Endothelial cell of umbilical vein (primary cell): Measurements from ENCODE around the gene RALGPS2. TPM values are rescaled to one million over a fixed set of nuclear protein-coding genes. Genes with fewer than 3 reads are reported as not detected.

Experiments used
- BruUV-seq: library from RNA; stranded (reverse); fragments of 400-500 nt; replicated peaks from 2 replicates; lab custom pipeline; 2021; lab: Mats Ljungman, UMichigan
- CTCF ChIA-PET: fragments of 300-600, 350-600 bp; sonication (Branson Sonifier 250); formaldehyde crosslinking; loops from one replicate; lab custom pipeline; 2021; ENCODE audit warnings: antibody characterized with exemption, inconsistent platforms; lab: Charles Lee
- POLR2A ChIA-PET: fragments of 300-600, 350-600 bp; sonication (Branson Sonifier 250); formaldehyde crosslinking; loops from one replicate; lab custom pipeline; 2021; ENCODE audit warnings: antibody characterized with exemption, inconsistent platforms; lab: Charles Lee
- DNase-seq: peaks from one replicate; pipeline ENCODE4 v3.0.0-alpha.2; 2011; ENCODE audit warnings: low read depth, low spot score
- FAIRE-seq: peaks from 2 replicates; lab custom pipeline; 2011; peaks lifted over from hg19 to GRCh38; lab: Jason Lieb, UNC
- H2AFZ ChIP-seq: 2 replicates; pipeline ENCODE4 v1.6.0; 2012; ENCODE audit warnings: low read depth, low read length, control low read depth, inconsistent platforms
- H3K27ac ChIP-seq: 2 replicates; pipeline ENCODE4 v1.5.1; 2011; ENCODE audit warnings: low read depth, mild to moderate bottlenecking, control low read depth, low read length, moderate library complexity; ENCODE audit not compliant: insufficient read depth
- H3K27me3 ChIP-seq, 2 experiments: 2 replicates each; pipeline versions ENCODE4 v1.6.0 to v1.6.1; 2011; ENCODE audit warnings: low read length in 2 of 2, mixed read lengths in 1 of 2; ENCODE audit not compliant: control insufficient read depth in 2 of 2, insufficient read depth in 2 of 2
- H3K36me3 ChIP-seq, 2 experiments: 2 replicates in 1 of 2; 3 replicates in 1 of 2; pipeline ENCODE4 v1.5.1; 2011; ENCODE audit warnings: low read length in 2 of 2, mild to moderate bottlenecking in 1 of 2, moderate library complexity in 1 of 2; ENCODE audit not compliant: control insufficient read depth in 2 of 2, insufficient read depth in 2 of 2; ENCODE audit errors: extremely low read depth in 1 of 2
- H3K4me1 ChIP-seq: 3 replicates; pipeline ENCODE4 v1.5.1; 2011; ENCODE audit warnings: mild to moderate bottlenecking, low read length; ENCODE audit not compliant: control insufficient read depth, insufficient read depth; ENCODE audit errors: extremely low read depth
- H3K4me2 ChIP-seq: 2 replicates; pipeline ENCODE4 v1.6.1; 2011; ENCODE audit warnings: low read length, control low read depth, mixed read lengths; ENCODE audit not compliant: insufficient read depth
- H3K4me3 ChIP-seq, 3 experiments: fragments of 200-600 bp in 1 of 3; sonication (generic), shearing (Covaris generic) in 1 of 3; replicated peaks in 1 of 3; 2 replicates each; pipeline ENCODE4 v1.5.1; 2011 to 2016; ENCODE audit warnings: control low read depth in 3 of 3, low read length in 3 of 3, mild to moderate bottlenecking in 2 of 3, inconsistent platforms in 1 of 3, low read depth in 1 of 3, moderate library complexity in 1 of 3; ENCODE audit not compliant: insufficient read depth in 1 of 3
- H3K79me2 ChIP-seq: 2 replicates; pipeline ENCODE4 v1.6.0; 2012; ENCODE audit warnings: low read length, inconsistent platforms; ENCODE audit not compliant: control insufficient read depth, insufficient read depth
- H3K9ac ChIP-seq: replicated peaks from 2 replicates; pipeline ENCODE3; 2011; ENCODE audit warnings: low read length, control low read depth; ENCODE audit not compliant: insufficient read depth; ENCODE audit errors: extremely low read depth
- H3K9me1 ChIP-seq: replicated peaks from 3 replicates; pipeline ENCODE4 v1.6.0; 2011; ENCODE audit warnings: mild to moderate bottlenecking, low read length; ENCODE audit not compliant: control insufficient read depth, insufficient read depth; ENCODE audit errors: extremely low read depth
- H3K9me3 ChIP-seq: replicated peaks from 2 replicates; pipeline ENCODE4 v1.5.1; 2012; ENCODE audit warnings: low read length, inconsistent platforms; ENCODE audit not compliant: control insufficient read depth, insufficient read depth
- H4K20me1 ChIP-seq: replicated peaks from 2 replicates; pipeline ENCODE3; 2011; ENCODE audit warnings: mild to moderate bottlenecking, low read length; ENCODE audit not compliant: control insufficient read depth, insufficient read depth; ENCODE audit errors: extremely low read depth
- CTCF ChIP-seq, 2 donors: IDR thresholded peaks; 1 replicate in 1 of 2; 2 replicates in 1 of 2; pipeline ENCODE4 v1.5.1; 2011; ENCODE audit warnings: low read length in 2 of 2, mild to moderate bottlenecking in 2 of 2, moderate library complexity in 2 of 2, control low read depth in 1 of 2, inconsistent platforms in 1 of 2, low read depth in 1 of 2; ENCODE audit not compliant: insufficient read depth in 1 of 2; ENCODE audit errors: extremely low read depth in 1 of 2
- EZH2 ChIP-seq: IDR thresholded peaks from 2 replicates; pipeline ENCODE4 v1.6.1; 2012; ENCODE audit warnings: borderline replicate concordance, low read depth, mild to moderate bottlenecking, moderate library complexity, low read length, inconsistent platforms; ENCODE audit not compliant: severe bottlenecking
- FOS ChIP-seq: IDR thresholded peaks from 2 replicates; pipeline ENCODE4 v1.6.1; 2011; ENCODE audit warnings: mild to moderate bottlenecking, low read length, moderate library complexity, borderline replicate concordance; ENCODE audit not compliant: insufficient read depth
- GATA2 ChIP-seq: IDR thresholded peaks from 2 replicates; pipeline ENCODE4 v1.7.0; 2011; ENCODE audit warnings: low read depth, mild to moderate bottlenecking, moderate library complexity, mixed read lengths, low read length; ENCODE audit not compliant: insufficient read length, insufficient read depth
- JUN ChIP-seq: IDR thresholded peaks from 2 replicates; pipeline ENCODE4 v1.6.1; 2011; ENCODE audit warnings: borderline replicate concordance, low read depth; ENCODE audit not compliant: insufficient read length, insufficient read depth
- MAX ChIP-seq: IDR thresholded peaks from 2 replicates; pipeline ENCODE4 v1.6.1; 2011; ENCODE audit not compliant: insufficient read depth, insufficient read length
- MYC ChIP-seq: IDR thresholded peaks from one replicate; pipeline ENCODE4 v1.6.1; 2011; ENCODE audit warnings: mild to moderate bottlenecking, low read depth, low read length
- POLR2A ChIP-seq: IDR thresholded peaks from 2 replicates; pipeline ENCODE4 v1.6.1; 2012; ENCODE audit warnings: low read depth, mild to moderate bottlenecking, control low read depth, low read length
- POLR2AphosphoS5 ChIP-seq: IDR thresholded peaks from 2 replicates; pipeline ENCODE4 v1.6.1; 2012; ENCODE audit warnings: low read depth, mild to moderate bottlenecking, control low read depth, low read length, moderate library complexity; ENCODE audit not compliant: insufficient read depth
- dilution Hi-C: fragments of 300-500 bp; cut with MboI; formaldehyde crosslinking; loops from one replicate; pipeline ENCODE4 v1.15.0; 2019; ENCODE audit warnings: low sequenced_read_pairs; ENCODE audit not compliant: extremely low pct_ligation_motif_present
- intact Hi-C: fragments of 100-400 bp; cut with micrococcal nuclease; formaldehyde crosslinking; loops from one replicate; pipeline ENCODE4 v1.10.0; 2022
- polyA plus RNA-seq, 4 experiments: library from polyadenylated mRNA; depleted of rRNA in 3 of 4; stranded (reverse) in 3 of 4; unstranded in 1 of 4; fragments of >200 nt; gene quantifications; 2 replicates each; pipeline versions ENCODE4 v1.2.1 to v1.2.3, GENCODE V29; 2011 to 2012; ENCODE audit warnings: missing spikeins in 1 of 4
- total RNA-seq: library from RNA; stranded (reverse); gene quantifications from 2 replicates; pipeline ENCODE4 v1.2.3, GENCODE V29; 2021

RALGPS2 gene
- total and polyA plus RNA-seq, 2 donors (not counting 3 experiments of a cell fraction or from before 2014, with no cell fraction given), result 4.6 to 27.7 TPM

GRCh38 chr1:178969226-178969987 is 244.4 kb downstream of the RALGPS2 start:
- dilution Hi-C loops (no loop called here), intact Hi-C loops (no loop called here)
- Histone ChIP-seq H3K79me2 (no peaks in the 10 kb centered on the region), H3K4me1 (no peaks in the 10 kb centered on the region), H3K4me3 (no peak overlapping the region), H3K4me2 (no peak overlapping the region), H3K27me3 (no peaks in the 10 kb centered on the region), H3K9ac (no peak overlapping the region), H4K20me1 (no peaks in the 10 kb centered on the region), H3K9me3 (no peaks in the 10 kb centered on the region), H3K9me1 (no peaks in the 10 kb centered on the region), H3K27ac (no peak overlapping the region), H2AFZ (no peak overlapping the region), H3K36me3 (no peaks in the 10 kb centered on the region)
- TF ChIP-seq EZH2 (no peak), POLR2AphosphoS5 (no peak), POLR2A (no peak), JUN (no peak), FOS (no peak), GATA2 (no peak), CTCF (IDR thresholded peaks at IDR 0.05; ENCODE audit: extremely low read depth in 1 of 2, insufficient read depth in 1 of 2, low read depth in 1 of 2, low read length in 2 of 2) (no peak), MYC (no peak), MAX (no peak)
- DNase-seq (no peak), FAIRE-seq (no peak)
- POLR2A ChIA-PET, result no interaction called here
- CTCF ChIA-PET, result no interaction called here
- BruUV-seq, result no TSS peak
